ENCODE results near the gene TNIP2.

The TNIP2 gene

GRCh38 chr4:2790583-2791517 lies 34.7 kb upstream of the TNIP2 start:
- H3K4me2 ChIP-seq (ENCODE audit: low read depth, low read length, poor library complexity, severe bottlenecking), result no peak overlapping the region
- H2AFZ ChIP-seq (ENCODE audit: low read depth, low read length, severe bottlenecking), result no peak overlapping the region
- TF ChIP-seq EZH2phosphoT487 (conservative IDR thresholded peaks at IDR 0.05; ENCODE audit: low read length) (no peak), CTCF (IDR thresholded peaks at IDR 0.05; ENCODE audit: insufficient read depth, low read length, poor library complexity, severe bottlenecking) (no peak)

GRCh38 chr4:2789793-2790582 lies 33.9 kb upstream of the TNIP2 start:
- Histone ChIP-seq H3K36me3 (ENCODE audit: low read length) (no peaks in the 10 kb centered on the region), H3K9ac (ENCODE audit: low read length) (no peak overlapping the region), H3K79me2 (ENCODE audit: insufficient read depth, low read length) (no peaks in the 10 kb centered on the region), H3K27ac (ENCODE audit: low read depth, low read length) (no peak overlapping the region), H4K20me1 (ENCODE audit: low read depth, low read length) (no peaks in the 10 kb centered on the region), H2AFZ (ENCODE audit: low read depth, low read length, severe bottlenecking) (no peak overlapping the region), H3K27me3 (ENCODE audit: low read length) (no peaks in the 10 kb centered on the region), H3K9me2 (replicated peaks; ENCODE audit: insufficient read depth, low read length) (no peaks in the 10 kb centered on the region), H3F3A (ENCODE audit: insufficient read depth) (peaks cover 5% of the 10 kb centered on the region; the same call in 1 of the 2 replicates), H3K4me2 (ENCODE audit: low read depth, low read length, poor library complexity, severe bottlenecking) (no peak overlapping the region), H3K9me3 (ENCODE audit: insufficient read depth, low read length) (no peaks in the 10 kb centered on the region), H3K4me3 (ENCODE audit: insufficient read depth, low read length, poor library complexity, severe bottlenecking) (no peak overlapping the region)
- no peak for TF ChIP-seq EZH2phosphoT487 (conservative IDR thresholded peaks at IDR 0.05; ENCODE audit: low read length)
- no peak for TF ChIP-seq CTCF (IDR thresholded peaks at IDR 0.05; ENCODE audit: insufficient read depth, low read length, poor library complexity, severe bottlenecking)

More at GRCh38 chr4:2790583-2791517, 34.7 kb upstream of the TNIP2 start:
- Histone ChIP-seq H3K27me3 (ENCODE audit: low read length) (no peaks in the 10 kb centered on the region; the same call in 1 of the 2 replicates), H3K4me3 (ENCODE audit: insufficient read depth, low read length, poor library complexity, severe bottlenecking) (no peak overlapping the region), H3K79me2 (ENCODE audit: insufficient read depth, low read length) (no peaks in the 10 kb centered on the region), H3K36me3 (ENCODE audit: low read length) (no peaks in the 10 kb centered on the region), H3F3A (ENCODE audit: insufficient read depth) (peaks cover 2% of the 10 kb centered on the region; the same call in 1 of the 2 replicates), H3K9me2 (replicated peaks; ENCODE audit: insufficient read depth, low read length) (no peaks in the 10 kb centered on the region), H3K9me3 (ENCODE audit: insufficient read depth, low read length) (no peaks in the 10 kb centered on the region), H3K27ac (ENCODE audit: low read depth, low read length) (no peak overlapping the region), H3K9ac (ENCODE audit: low read length) (no peak overlapping the region), H4K20me1 (ENCODE audit: low read depth, low read length) (no peaks in the 10 kb centered on the region)

- Histone ChIP-seq H3F3A (ENCODE audit: insufficient read depth) (peaks cover 5% of the 10 kb centered on the region; the same call in 1 of the 2 replicates), H4K20me1 (ENCODE audit: low read depth, low read length) (no peaks in the 10 kb centered on the region), H3K9me3 (ENCODE audit: insufficient read depth, low read length) (no peaks in the 10 kb centered on the region), H3K36me3 (ENCODE audit: low read length) (no peaks in the 10 kb centered on the region), H3K27ac (ENCODE audit: low read depth, low read length) (no peak overlapping the region), H3K79me2 (ENCODE audit: insufficient read depth, low read length) (no peaks in the 10 kb centered on the region), H3K27me3 (ENCODE audit: low read length) (no peaks in the 10 kb centered on the region), H3K9ac (ENCODE audit: low read length) (no peak overlapping the region), H2AFZ (ENCODE audit: low read depth, low read length, severe bottlenecking) (no peak overlapping the region), H3K9me2 (replicated peaks; ENCODE audit: insufficient read depth, low read length) (no peaks in the 10 kb centered on the region), H3K4me2 (ENCODE audit: low read depth, low read length, poor library complexity, severe bottlenecking) (no peak overlapping the region), H3K4me3 (ENCODE audit: insufficient read depth, low read length, poor library complexity, severe bottlenecking) (no peak overlapping the region)
- TF ChIP-seq CTCF (IDR thresholded peaks at IDR 0.05; ENCODE audit: insufficient read depth, low read length, poor library complexity, severe bottlenecking) (no peak), EZH2phosphoT487 (conservative IDR thresholded peaks at IDR 0.05; ENCODE audit: low read length) (no peak)
Observed at GRCh38 chr4:2789351-2789750, 33.2 kb upstream of the TNIP2 start.
